KG1 (cell line): ENCODE measurements around the gene MRTFB.

Experiments
- DNase-seq: peaks from one replicate; lab custom pipeline; 2025; lab: John Stamatoyannopoulos, UW

The MRTFB gene

DNA sequence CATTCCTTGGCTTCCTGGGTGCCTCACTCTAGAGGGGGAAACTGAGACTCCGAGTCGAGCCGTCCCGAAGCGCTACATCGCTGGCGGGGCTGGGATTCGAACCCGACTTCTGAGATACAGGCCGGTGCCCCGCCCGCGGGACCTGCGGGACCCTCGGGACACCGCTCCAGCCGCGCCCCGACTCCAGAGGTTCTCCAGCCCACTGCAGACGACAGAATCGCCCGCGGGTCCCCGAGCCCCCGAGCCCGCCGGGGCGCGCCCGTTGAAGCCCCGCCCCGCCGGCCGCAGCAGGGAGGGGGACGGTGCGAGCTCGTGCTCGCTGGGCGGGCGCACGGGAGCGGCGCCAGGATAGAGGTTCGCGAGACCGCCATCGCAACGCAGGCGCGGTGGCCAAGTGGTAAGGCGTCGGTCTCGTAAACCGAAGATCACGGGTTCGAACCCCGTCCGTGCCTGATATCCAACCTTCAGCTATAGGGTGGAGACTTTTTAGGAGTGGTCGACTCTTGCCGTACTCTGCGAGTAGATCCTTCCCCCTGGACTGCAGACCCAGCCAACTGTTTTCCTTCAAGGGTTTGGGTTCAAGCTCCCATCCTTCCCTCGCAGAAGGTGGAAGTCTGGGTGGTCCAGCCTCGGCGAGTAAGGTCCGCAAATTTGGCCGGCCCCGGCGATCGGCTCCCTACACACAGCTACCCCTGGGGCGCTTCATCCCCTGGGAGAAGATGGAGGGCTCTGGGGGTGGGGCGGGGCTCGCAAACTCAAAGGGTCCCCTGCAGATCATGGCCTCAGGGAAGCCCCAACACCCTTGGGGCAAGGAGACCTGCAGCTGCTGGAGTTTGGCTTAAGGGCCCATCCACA lies 214.6 kb downstream of the MRTFB start:
- DNase-seq = peak; percentile 88

DNA sequence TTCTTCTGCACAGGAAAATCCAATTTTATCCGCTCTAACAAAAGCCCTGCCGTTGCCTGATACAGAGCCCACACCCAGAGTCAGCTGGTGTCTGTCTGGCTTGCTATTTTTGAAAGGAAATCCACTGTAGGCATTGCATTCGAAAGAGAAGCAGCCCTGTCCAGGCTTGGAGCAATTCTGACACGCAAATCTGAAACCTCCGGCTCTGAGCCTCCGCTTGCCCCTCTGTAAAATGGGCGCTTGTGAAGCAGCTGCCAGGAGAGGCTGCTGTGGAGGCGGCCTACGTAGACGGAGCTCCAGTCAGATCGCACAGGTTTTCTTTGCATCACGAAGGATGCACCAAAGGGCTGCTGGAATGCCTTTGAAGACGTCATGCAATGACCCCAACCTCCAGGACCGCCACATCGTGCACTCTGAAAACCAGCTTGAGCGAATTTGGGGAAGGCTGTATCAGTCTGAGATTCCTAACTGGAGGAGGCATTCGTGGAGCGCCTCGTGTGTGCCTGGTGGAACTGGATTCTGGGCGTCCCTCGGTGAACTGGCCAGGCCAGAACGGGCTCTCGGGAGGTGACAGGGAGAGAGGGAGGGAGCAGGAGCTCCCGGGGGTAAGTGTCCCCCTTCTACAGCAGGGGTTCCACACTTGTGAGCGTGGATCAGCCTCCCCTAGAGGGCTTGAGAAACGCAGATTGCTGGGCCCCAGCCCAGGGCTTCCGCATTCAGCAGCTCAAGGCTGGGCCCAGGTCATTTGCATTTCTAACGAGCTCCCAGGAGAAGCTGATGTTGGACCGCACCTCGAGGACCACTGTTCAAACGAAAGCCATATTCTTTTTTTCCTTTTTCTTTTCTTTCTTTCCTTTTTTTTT lies 215.5 kb downstream of the MRTFB start:
- no peak for DNase-seq

DNA sequence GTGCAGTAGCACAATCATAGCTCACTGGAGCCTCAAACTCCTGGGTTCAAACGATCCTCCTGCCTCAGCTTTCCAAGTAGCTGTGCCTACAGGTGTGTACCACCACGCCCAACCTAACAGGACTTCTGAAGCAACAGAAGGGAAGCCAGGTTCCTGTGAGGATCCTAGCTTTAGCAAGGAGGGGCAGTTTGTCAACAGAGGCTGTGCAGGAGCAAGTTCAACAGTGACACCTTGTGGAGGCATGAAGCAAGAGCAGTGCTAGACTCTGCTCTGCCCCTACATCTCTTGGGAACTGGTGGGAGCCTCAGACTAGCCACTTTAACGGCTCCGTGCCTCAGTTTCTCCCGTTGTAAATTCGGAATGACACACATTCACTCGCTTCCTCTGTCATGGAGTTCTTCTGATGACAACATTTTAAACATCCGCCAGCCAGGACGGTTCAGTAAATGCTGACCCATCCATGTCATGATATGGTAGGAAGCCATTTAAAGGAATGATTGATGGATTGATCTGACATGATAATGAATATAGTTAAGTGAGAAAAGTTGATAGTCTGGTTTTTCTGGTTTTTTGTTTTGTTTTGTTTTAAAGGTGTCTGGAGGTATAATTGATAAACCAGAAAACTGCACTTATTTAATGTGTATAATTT lies 218.7 kb downstream of the MRTFB start:
- no peak for DNase-seq

DNA sequence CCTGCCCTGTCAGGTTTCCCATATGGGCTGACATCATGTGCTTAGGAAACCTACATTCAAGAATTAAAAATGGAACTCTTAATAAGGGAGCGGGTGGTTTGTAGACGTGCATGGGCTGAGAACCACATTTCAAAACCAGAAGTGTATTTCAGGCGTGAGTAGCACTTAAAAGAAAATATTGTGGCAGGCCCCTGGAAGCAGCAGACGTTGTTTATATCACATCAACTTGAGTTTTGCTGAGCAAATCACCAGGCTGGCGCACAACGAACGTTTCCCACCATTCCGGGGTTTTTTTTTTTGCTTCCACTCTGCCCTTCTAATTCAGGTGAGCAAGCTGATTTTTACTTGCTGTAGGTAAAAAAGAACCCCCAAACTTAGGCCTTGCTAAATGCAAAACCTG lies 220.2 kb downstream of the MRTFB start:
- no peak for DNase-seq

DNA sequence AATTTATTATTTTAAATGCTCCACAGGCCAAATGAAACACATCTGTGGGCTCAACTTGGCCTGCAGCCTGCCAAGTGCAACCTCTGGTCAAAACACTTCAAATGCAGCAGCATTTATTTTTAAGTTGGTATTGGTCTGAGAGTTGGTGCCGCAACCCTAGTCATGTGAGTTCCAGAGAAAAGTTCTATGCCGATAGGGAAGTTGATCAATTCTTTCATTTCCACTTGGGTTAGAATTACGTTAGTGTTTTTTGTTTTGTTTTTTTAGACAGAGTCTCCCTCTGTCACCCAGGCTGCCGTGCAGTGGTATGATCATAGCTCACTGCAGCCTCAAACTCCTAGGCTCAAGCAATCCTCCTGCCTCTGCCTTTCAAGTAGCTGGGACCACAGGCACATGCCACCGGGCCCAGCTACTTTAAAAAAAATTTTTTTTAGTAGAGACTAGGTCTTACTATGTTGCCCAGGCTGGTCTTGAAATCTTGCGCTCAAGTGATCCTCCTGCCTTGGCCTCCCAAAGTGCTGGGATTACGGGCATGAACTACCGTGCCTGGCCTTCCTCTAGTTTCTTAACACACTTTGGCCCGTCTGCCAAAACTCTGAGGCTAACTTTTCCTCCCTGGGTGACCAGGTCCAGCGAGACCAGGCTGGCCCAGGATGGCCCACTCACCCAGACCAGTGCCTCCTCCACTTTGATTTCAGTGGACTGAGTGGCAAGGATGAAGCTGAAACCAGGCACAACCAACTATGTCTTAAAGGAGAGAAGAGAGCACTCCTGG lies 221.1 kb downstream of the MRTFB start:
- DNase-seq = no peak

DNA sequence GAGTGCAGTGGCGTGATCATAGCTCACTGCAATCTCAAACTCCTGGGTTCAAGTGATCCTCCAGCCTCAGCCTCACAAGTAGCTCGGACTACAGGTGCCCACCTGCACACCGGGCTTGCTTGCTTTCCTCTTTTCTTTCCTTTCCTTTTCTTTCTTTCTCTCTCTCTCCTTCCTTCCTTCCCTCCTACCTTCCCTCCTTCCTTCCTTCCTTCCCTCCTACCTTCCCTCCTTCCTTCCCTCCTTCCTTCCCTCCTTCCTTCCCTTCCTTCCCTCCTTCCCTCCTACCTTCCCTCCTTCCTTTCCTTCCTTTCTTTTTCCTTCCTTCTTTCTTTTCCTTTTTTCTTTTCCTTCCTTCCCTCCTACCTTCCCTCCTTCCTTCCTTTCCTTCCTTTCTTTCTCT lies 225.5 kb downstream of the MRTFB start:
- no peak for DNase-seq

DNA sequence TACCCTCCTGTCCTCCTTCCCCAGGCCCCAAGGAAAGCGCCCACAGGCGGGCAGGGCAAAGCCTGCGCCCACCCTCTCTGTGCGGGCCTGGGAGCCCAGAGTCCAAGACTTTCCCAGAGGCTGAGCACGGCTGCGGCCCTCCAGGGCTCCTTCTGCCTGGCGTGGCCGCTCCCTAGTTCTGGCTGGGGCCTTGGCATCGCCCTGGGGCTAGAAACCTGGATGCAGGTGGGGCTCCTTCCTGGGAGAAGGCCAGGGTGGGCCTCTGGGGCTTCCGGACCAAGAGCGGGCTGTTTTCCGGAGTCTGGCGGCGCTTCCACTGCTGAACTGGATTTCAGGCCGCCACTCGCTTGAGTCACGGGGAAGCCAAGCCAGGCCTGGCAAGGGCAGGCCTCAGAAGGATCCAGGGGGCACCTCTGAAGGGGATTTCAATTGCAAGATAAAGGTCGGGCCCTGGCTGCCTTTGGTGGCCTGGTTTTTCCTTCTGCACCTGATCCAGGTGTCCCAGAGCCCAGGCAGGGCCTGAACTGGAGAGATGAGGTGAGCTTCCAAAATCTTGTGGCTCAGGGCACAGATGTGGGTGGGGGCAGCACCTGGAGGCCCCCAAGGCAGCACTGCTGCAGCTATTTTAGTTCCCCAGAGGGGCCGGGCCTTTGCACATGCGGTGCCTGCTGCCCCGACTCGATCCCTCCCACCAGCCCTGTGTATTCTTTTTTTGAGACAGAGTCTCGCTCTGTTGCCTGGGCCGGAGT lies 227.4 kb downstream of the MRTFB start:
- no peak for DNase-seq

DNA sequence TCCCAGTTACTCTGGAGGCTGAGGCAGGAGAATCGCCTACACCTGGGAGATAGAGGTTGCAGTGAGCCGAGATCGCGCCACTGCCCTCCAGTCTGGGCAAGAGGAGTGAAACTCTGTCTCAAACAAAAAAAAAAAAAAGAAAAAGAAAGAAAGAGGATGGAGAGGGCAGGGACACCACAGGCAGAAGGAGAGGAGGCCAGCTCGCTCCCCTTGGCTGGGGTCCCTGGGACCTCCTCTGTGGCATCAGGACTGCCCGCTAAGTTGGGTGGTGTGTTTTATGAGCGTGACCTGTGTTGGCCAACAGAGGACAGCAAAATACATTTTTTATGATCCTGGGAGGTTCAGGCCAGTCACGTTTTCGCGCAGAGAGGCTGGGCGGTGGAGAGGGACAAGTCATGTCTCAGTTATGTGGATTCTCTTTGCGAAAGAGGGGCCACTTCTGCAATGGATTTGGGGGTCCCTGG lies 229.6 kb downstream of the MRTFB start:
- no peak for DNase-seq

DNA sequence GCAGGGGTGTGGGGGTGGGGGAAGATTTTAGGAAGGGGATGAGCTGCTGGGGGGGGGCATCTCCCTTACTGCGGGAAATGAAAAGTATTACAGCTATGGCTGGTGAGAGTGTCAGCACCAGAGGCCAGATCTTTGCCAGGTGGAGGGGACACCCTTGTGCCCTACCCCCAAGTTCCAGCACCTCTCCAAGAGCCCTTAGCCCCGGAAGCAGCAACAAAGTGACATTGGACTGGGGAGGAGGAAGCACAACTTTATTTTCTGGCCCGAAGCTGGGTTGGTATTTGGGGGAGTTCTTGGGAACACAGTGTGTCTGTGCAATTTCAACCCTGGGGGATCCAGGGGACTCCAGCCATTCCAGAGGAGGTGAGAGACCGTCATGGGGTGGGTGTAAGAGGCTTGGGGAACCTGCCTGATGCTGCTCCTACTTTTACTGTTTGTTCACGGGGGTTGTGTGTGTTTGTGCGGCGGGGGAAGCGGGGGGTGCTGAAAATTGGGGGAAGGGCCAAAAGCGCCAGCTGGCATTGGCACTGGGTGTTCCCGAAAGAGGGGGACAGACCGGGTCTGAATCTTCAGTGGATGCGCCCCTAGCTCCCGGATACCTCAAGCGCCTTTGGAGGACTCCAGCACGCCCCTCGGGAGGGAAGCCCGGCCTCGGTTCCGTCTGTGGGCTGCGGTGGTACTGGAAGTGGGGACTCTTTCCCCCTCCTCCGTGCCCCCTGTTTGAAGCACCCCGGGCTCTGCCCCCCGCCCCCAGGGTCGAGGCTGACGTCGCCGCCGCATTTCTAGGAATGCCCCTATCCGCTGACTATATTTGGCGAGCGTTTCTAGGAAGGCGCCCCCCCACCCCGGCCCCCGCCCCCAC lies 230.3 kb downstream of the MRTFB start:
- no peak for DNase-seq

DNA sequence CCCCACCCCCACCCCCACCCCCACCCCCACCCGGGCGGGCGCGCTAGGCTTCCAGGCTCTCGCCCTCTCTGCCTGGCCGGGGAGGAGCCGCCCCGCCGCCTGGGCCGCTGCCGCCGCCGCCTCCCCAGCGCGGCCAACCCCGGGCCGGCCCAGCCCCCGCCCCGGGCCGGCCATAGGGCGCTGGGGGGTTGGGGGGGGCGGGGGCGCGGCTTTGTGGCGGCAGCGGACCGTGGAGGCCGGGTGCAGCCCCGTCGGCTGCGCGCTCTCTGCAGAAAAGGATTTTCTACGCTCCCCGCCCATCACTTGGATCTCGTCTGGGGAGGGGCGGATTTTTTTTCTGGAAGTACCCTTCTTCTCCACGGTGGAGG lies 230.9 kb downstream of the MRTFB start:
- DNase-seq = no peak

DNA sequence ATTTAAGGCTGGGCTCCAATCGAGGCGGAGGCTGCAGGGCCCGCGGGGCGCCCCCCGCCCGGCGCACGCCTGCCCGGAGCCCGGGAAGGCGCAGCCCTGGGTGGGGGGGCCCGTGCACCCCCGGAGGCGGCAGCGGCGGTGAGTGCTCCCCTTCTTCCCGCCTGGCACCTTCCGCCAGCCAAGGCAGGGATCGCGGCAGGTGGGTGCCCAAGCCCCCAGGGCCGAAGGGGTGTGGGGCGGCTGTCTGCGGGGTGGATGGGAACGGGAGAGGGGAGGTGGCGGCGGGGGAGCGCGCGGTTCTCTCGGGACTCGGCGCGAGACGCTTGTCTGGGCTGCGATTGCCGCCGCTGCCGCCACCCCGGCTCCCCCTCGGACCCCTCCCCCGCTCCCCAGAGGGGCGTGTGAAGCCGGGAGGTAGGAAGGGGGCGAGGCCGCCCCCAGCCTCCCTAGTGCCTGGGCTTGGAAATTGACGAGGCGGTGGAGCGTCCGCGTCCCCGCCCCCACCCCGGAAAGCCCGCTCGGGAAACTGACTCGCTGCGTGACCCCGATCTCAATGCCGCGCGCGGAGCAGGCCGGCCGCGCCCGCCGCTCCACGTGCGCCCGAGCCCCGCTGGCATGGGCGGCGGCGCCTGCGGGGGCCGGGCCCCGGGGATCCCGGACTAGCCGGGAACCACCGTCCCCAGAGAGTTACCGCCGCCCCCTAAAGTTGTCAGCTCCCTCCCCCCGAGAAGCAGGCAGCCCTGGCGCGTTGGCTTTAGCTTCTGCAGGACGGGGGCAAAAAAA lies 231.5 kb downstream of the MRTFB start:
- DNase-seq = no peak

DNA sequence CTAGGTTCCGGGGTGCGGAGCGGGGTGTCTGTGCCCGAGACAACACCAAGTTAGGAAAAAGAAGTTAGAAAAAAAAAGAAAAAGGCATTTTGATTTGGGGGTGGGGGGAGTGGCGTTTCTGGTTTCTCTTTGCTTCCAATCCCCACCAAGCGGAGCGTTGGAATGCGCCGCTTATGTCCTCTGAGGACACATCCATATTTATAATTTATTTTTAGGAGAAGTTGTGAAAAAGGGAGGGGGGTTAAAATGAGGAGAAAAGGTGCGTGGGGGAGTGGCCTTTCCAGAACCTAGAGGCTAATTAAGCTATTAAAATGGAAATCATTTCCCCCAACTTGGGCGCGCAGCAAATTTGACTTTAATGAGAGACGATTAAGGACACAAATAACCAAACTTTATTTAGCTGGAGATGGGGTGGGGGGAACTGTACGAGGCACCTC lies 232.1 kb downstream of the MRTFB start:
- no peak for DNase-seq

DNA sequence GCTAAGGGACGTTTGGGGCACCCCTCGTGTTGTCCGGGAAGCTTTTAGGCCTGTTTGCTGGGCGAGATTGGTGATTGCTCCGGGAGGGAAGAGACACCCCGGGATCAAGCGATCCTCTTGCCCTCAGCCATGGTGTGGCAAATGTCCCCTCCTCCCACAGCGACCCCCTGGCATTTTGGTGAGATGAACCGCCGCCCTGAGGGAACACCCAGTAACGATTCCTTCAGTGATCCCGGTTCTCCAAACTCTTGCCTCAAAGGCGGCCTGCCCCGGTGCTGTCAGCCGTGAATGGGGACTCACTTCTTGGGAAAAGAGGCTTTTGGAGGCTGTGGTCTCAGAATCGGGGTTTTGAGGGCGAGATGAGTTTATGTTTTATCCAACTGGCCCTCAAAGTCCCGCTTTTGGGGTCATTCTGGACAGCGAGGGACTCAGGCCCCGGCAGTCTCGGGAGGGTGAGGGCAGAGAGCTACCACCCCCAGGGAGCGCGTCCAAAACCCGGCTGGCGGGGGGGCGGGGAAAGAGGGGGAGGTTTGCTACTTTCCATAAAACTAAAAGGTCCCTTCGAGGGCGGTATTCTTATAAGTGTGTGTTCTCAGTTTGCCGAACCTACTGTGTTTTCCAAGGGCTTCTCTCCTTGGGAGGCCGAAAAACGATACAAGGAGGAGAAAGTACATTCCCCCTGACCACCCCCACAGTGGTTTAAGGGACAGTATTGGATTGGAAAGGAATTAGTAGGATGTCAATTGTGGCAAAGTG lies 232.7 kb downstream of the MRTFB start:
- DNase-seq = no peak

DNA sequence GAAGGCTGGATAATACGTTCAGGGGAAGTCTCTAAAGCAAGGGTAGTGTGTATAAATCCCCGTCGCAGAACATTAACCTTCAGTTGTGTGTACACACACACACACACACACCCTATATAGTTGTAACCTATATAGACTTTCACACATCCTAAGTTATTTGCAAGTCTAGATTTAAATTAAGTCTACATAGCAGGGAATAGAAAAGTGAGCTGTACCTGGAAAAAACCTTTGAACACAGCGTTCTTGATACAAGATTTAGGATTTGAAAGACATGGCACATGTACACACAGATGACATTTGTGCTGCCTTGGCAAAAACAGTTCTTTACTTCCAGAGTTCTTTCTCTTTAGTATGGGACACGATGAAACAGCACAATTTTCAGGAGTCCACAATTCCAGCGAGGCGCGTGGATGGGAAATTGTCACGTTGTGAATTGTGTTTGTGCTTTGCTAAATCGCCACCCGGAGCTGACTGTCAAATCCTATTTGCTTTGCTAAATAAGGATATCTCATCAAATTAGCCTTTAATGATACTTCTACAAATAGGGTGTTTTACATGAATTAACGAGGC lies 233.9 kb downstream of the MRTFB start:
- DNase-seq = no peak

DNA sequence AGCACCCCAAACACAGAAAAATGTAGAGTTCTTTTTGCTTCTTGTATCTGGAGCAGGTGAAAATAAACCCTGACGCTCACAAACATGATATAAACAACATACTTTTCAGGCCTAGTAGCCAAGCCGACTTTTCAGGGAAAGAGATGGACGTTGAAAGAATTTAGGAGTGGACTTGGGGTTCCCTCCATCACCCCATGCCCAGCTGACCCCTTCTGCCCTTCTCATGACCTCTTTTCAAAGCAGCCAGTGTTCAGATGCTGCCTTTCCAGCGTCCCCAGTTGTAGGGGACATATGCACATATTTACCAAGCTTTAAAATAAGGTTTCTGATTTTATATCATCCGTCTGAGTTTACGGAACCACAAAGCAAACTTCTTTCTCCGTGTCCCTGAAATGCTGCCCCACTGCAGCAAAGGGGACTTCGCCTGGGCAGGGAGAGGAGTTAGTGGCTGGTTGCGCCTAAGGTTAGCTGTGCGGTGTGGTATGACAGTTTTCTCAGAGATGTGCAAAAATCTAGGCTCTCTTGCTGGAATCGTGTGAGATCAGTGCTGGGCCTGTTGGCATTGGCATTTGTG lies 235.5 kb downstream of the MRTFB start:
- DNase-seq = no peak

DNA sequence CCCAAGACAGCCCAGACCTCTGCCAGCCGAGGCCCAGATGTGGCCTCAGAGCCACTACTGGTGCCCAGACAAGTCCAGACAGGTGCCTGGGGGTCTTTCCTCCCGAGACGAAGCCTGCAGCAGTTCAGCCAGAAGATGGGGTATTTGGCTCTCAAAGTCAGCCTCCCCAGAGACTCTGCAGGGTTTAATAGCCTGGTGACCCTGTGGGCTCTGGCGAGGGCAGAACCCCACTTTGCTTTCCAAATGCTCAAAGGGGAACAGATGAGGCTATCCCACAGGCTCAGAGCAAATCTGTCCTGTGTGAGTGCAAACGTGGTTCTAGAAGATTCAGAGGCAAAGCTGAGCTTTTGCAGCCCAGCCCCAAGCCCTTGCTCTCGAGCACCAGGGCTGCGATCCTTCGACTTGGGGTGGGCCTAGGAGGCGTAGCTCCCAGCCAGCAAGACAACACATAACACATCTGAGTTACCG lies 236.0 kb downstream of the MRTFB start:
- DNase-seq = no peak

DNA sequence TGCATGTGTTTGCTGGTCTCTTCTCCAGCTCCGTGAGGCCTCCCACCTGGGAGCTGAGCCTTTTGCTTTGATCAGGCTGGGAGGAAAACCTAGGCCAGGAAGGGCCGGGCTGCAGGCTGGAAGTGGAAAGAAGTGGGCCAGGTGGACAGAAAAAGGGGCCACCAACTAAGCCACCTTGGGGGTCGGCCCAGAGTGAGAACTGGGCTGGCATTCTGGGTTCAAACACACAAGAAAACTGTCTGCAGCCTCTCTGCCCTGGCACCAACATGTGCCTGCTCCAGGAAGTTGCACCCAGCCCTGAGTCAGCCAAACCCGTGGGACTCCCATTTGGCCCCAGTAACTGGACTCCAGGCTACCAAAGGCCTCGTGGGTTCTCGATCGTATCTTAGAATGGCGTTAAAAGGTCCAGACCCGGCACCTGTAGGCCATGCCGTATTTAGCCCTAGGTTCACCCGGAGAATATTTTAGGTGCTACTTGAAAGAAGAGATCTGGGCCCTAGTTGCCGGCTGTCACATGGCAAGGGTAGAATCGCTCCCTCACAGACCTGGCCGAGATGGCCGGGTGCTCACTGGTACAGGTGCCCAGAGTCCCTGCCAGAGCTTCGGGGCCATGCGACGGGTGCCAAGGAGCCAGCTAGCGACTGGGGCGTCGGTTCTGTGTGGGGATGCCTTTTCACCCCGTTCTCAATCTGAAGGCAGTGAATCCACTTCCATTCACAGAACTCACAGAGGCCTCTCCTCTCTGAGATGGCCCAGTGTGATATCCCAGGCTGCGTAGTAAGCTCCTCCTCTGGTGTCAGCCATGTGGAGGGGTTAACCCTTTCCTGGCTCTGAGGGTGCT lies 236.6 kb downstream of the MRTFB start:
- no peak for DNase-seq
